Measurements from ENCODE around the gene ELOVL4. TPM values are rescaled to one million over a fixed set of nuclear protein-coding genes. Genes with fewer than 3 reads are reported as not detected.
A peak's percentile ranks its signal among the peaks of the same experiment; 100 is the strongest.

Gene ELOVL4
- total and polyA plus RNA-seq, 2 experiments from 2014 or later: 3.9 to 12.9 TPM

DNA sequence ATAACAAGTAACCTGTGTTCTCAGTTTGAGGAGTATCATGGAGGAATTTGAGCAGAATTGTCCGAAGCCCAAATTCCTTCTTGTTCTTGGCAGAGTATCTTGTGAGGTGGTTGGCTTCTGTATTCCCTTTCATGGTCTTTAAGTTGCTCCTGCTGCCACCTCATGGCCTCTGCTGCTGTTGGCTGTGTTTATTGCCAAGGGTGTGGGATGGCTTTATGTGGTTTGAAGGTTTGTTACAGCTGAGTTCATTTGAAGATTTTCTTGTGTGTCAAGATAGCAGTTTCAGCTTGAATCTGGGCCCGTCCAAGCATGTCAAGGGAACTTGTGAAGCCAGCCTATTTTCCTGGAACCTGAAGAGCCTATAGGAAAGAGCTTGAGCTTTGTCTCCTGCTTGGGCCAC is 36.9 kb upstream of the ELOVL4 start:
- H3K9me3 ChIP-seq (ENCODE audit: low read depth): no peaks in the 10 kb centered on the region
- TF ChIP-seq, protein P1, sequence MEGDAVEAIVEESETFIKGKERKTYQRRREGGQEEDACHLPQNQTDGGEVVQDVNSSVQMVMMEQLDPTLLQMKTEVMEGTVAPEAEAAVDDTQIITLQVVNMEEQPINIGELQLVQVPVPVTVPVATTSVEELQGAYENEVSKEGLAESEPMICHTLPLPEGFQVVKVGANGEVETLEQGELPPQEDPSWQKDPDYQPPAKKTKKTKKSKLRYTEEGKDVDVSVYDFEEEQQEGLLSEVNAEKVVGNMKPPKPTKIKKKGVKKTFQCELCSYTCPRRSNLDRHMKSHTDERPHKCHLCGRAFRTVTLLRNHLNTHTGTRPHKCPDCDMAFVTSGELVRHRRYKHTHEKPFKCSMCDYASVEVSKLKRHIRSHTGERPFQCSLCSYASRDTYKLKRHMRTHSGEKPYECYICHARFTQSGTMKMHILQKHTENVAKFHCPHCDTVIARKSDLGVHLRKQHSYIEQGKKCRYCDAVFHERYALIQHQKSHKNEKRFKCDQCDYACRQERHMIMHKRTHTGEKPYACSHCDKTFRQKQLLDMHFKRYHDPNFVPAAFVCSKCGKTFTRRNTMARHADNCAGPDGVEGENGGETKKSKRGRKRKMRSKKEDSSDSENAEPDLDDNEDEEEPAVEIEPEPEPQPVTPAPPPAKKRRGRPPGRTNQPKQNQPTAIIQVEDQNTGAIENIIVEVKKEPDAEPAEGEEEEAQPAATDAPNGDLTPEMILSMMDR (IDR thresholded peaks at IDR 0.05; ENCODE audit: low read depth, low read length): no peak
- no peak overlapping the region for H3K27ac ChIP-seq
- no peaks in the 10 kb centered on the region for H3K27me3 ChIP-seq
- no peak overlapping the region for H3K4me3 ChIP-seq
- peak in 1 of 2 donors; percentile 33 for DNase-seq (ENCODE audit: low read depth in 1 of 2, low spot score in 1 of 2)
- H3K36me3 ChIP-seq: no peaks in the 10 kb centered on the region
- no peaks in the 10 kb centered on the region for H3K4me1 ChIP-seq (ENCODE audit: low read depth)

GRCh38 chr6:79981652-79982051 is 34.3 kb upstream of the ELOVL4 start:
- H3K9me3 ChIP-seq (ENCODE audit: low read depth): no peaks in the 10 kb centered on the region
- H3K36me3 ChIP-seq: no peaks in the 10 kb centered on the region
- TF ChIP-seq, protein P1 (IDR thresholded peaks at IDR 0.05; ENCODE audit: low read depth, low read length): no peak
- H3K27ac ChIP-seq: no peak overlapping the region
- no peak overlapping the region for H3K4me3 ChIP-seq
- H3K27me3 ChIP-seq: no peaks in the 10 kb centered on the region
- no peak for DNase-seq (ENCODE audit: low read depth in 1 of 2, low spot score in 1 of 2)
- H3K4me1 ChIP-seq (ENCODE audit: low read depth): no peaks in the 10 kb centered on the region

GRCh38 chr6:79971193-79971592 is 23.8 kb upstream of the ELOVL4 start:
- H3K9me3 ChIP-seq (ENCODE audit: low read depth): peaks cover 3% of the 10 kb centered on the region
- no peak for DNase-seq (ENCODE audit: low read depth in 1 of 2, low spot score in 1 of 2)
- no peaks in the 10 kb centered on the region for H3K36me3 ChIP-seq
- no peak overlapping the region for H3K4me3 ChIP-seq
- no peaks in the 10 kb centered on the region for H3K4me1 ChIP-seq (ENCODE audit: low read depth)
- TF ChIP-seq, protein P1 (IDR thresholded peaks at IDR 0.05; ENCODE audit: low read depth, low read length): no peak
- H3K27me3 ChIP-seq: no peaks in the 10 kb centered on the region
- H3K27ac ChIP-seq: no peak overlapping the region

DNA sequence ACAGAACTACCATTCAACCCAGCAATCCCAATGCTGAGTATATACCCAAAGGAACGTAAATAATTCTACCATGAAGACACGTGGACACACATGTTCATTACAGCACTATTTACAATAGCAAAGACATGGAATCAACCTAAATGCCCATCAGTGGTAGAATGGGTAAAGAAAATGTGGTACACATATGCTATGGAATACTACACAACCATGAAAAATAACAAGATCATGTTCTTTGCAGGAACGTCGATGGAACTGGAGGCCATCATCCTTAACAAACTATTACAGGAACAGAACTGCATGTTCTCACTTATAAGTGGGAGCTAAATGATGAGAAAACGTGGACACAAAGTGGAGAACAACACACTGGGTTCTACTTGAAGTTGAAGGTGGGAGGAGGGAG is 22.4 kb upstream of the ELOVL4 start:
- no peak for DNase-seq (ENCODE audit: low read depth in 1 of 2, low spot score in 1 of 2)
- TF ChIP-seq, protein P1 (IDR thresholded peaks at IDR 0.05; ENCODE audit: low read depth, low read length): no peak
- Histone ChIP-seq H3K4me3 (no peak overlapping the region), H3K4me1 (ENCODE audit: low read depth) (no peaks in the 10 kb centered on the region), H3K27ac (no peak overlapping the region), H3K27me3 (no peaks in the 10 kb centered on the region), H3K36me3 (no peaks in the 10 kb centered on the region), H3K9me3 (ENCODE audit: low read depth) (peaks cover 3% of the 10 kb centered on the region)

GRCh38 chr6:79967178-79967577 is 19.8 kb upstream of the ELOVL4 start:
- H3K4me3 ChIP-seq: no peak overlapping the region
- no peaks in the 10 kb centered on the region for H3K36me3 ChIP-seq
- DNase-seq (ENCODE audit: low read depth in 1 of 2, low spot score in 1 of 2): no peak
- no peaks in the 10 kb centered on the region for H3K4me1 ChIP-seq (ENCODE audit: low read depth)
- TF ChIP-seq, protein P1 (IDR thresholded peaks at IDR 0.05; ENCODE audit: low read depth, low read length): no peak
- H3K9me3 ChIP-seq (ENCODE audit: low read depth): peaks cover 3% of the 10 kb centered on the region
- H3K27me3 ChIP-seq: no peaks in the 10 kb centered on the region
- H3K27ac ChIP-seq: no peak overlapping the region

DNA sequence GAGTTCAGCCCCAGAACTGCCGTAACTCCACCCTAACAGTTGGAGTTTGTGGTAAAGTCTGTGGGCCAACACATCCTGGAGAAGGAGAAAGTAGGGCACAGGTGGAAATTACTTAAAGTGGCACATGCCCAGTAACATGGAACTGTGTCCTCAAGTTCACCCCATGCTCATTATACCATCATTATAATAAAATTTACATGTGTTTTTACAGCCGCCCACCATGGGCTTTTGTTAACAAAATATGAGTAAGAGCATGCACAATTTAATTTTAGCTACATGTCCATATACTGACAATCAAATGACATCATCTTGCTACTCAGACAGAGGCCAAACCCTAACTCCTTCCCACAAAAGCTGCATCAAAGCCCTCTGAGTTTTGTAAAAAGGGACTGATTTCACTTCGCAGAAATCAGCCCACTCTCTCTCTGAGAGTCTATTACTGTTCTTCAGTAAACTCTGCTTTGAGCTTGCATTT is 17.3 kb upstream of the ELOVL4 start:
- DNase-seq (ENCODE audit: low read depth in 1 of 2, low spot score in 1 of 2): no peak
- Histone ChIP-seq H3K4me1 (ENCODE audit: low read depth) (no peaks in the 10 kb centered on the region), H3K27ac (no peak overlapping the region), H3K4me3 (no peak overlapping the region), H3K36me3 (no peaks in the 10 kb centered on the region), H3K9me3 (ENCODE audit: low read depth) (peaks cover under 1% of the 10 kb centered on the region), H3K27me3 (no peaks in the 10 kb centered on the region)
- TF ChIP-seq, protein P1 (IDR thresholded peaks at IDR 0.05; ENCODE audit: low read depth, low read length): no peak

All from cardiac muscle cell (in vitro differentiated cells and primary cell).